ENCODE data around the gene EMC9. TPM values are rescaled to one million over a fixed set of nuclear protein-coding genes. Genes with fewer than 3 reads are reported as not detected.
A peak's percentile ranks its signal among the peaks of the same experiment; 100 is the strongest.

EMC9 gene
- total RNA-seq, 3 donors from 2014 or later (not counting 1 experiment from before 2014, with no cell fraction given), result 9.3 to 12.3 (median 12.0) TPM

DNA sequence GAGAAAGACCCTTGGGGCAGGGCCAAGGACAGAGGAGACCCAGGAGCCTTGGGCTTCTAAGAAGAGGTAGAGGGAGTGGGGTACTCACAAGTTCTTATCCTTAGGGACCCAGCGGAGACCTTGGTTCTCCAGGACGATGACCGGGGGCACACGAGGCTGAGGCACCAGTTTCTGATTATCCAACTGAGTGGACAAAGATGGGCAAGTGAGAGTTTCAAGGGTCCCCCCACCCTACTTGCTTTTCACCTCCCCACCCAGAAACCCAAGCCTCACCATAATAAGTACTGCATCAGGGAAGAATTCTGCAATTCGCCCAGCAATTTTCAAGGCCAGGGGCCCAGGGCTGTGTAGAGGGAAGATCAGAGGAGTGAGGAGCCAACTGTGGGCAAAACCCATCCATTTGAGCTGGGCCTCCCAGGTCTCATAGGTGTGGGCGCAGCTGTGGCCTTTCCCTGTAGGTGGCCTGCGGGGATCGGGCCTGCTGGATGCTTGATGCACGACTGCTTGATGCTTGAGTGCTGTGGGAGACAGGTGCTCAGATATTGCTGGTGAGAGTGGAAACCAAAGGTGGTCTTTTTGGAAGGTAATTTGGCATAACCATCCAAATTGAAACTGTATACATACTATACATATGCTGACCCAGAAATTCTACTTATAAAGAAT lies 2.0 kb downstream of the EMC9 start:
- no peaks in the 10 kb centered on the region for H3K9me3 Mint-ChIP-seq
- no peaks in the 10 kb centered on the region for H3K9me3 ChIP-seq (ENCODE audit: control insufficient read depth, insufficient read depth, low read length)
- H3K36me3 Mint-ChIP-seq, result peaks cover 5% of the 10 kb centered on the region
- H3K27ac Mint-ChIP-seq, result peak overlapping the region; percentile 70 to 71
- no peaks in the 10 kb centered on the region for H3K27me3 ChIP-seq (ENCODE audit: control insufficient read depth, insufficient read depth, low read length)
- ATAC-seq (no peak), DNase-seq (peak in 1 of 2 donors; percentile 42)
- H3K36me3 ChIP-seq (ENCODE audit: control insufficient read depth, insufficient read depth, low read length), result peaks cover 40% of the 10 kb centered on the region
- H3K27me3 Mint-ChIP-seq (ENCODE audit: low read depth in 2 of 2), result no peaks in the 10 kb centered on the region
- peak overlapping the region; percentile 63 for H3K4me3 Mint-ChIP-seq
- TF ChIP-seq, protein P1, sequence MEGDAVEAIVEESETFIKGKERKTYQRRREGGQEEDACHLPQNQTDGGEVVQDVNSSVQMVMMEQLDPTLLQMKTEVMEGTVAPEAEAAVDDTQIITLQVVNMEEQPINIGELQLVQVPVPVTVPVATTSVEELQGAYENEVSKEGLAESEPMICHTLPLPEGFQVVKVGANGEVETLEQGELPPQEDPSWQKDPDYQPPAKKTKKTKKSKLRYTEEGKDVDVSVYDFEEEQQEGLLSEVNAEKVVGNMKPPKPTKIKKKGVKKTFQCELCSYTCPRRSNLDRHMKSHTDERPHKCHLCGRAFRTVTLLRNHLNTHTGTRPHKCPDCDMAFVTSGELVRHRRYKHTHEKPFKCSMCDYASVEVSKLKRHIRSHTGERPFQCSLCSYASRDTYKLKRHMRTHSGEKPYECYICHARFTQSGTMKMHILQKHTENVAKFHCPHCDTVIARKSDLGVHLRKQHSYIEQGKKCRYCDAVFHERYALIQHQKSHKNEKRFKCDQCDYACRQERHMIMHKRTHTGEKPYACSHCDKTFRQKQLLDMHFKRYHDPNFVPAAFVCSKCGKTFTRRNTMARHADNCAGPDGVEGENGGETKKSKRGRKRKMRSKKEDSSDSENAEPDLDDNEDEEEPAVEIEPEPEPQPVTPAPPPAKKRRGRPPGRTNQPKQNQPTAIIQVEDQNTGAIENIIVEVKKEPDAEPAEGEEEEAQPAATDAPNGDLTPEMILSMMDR (IDR thresholded peaks at IDR 0.05), result no peak
- H3K4me1 ChIP-seq (ENCODE audit: control insufficient read depth, insufficient read depth, low read length), result peaks cover 46% of the 10 kb centered on the region
- H3K27ac ChIP-seq (ENCODE audit: low read length), result no peak overlapping the region
- H3K4me1 Mint-ChIP-seq, result peaks cover 47 to 63% of the 10 kb centered on the region in 2 donors
- H3K4me3 ChIP-seq (ENCODE audit: low read length), result no peak overlapping the region
- WGBS (ENCODE audit: insufficient coverage), result 91% methylated on average over 9 of the region's 9 CpGs
- intact Hi-C loops (cut with micrococcal nuclease), result loop anchor here (10.0 kb wide), 1 partner anchor 1215 kb away; the partner anchor contains the start of gene PRMT5

DNA sequence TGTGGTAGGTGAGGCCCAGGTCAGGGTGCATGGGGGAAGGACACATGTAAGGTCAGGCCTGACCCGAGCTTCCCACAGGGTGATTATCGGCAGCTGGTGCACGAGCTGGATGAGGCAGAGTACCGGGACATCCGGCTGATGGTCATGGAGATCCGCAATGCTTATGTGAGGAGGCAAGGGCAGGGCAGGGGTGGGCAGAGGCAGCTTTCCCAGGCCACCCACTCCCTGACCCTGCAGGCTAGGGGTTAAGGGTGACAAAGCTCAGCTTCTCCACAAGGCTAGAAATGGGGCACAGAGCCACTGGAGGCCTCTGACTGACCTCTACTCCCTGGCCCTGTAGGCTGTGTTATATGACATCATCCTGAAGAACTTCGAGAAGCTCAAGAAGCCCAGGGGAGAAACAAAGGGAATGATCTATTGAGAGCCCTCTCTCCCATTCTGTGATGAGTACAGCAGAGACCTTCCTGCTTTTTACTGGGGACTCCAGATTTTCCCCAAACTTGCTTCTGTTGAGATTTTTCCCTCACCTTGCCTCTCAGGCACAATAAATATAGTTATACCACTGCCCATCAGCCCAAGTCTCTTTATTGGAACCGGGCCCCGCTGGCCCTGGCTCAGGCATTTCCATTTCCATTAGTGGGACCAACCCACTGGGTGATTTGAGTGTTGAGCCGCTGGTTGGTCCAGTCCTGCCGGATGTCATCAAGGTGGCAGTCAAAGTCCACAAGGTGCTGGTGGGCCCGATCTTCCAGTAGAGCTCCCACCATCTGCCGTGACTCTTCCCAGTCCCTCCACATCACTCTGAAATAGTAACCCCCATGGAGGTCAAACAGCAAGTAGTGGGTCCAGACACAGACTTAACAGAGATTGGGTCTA lies 2.8 kb downstream of the EMC9 start:
- Histone ChIP-seq H3K9me3 (ENCODE audit: control insufficient read depth, insufficient read depth, low read length) (no peaks in the 10 kb centered on the region), H3K27me3 (ENCODE audit: control insufficient read depth, insufficient read depth, low read length) (no peaks in the 10 kb centered on the region), H3K4me3 (ENCODE audit: low read length) (no peak overlapping the region), H3K4me1 (ENCODE audit: control insufficient read depth, insufficient read depth, low read length) (peaks cover 46% of the 10 kb centered on the region), H3K27ac (ENCODE audit: low read length) (no peak overlapping the region), H3K36me3 (ENCODE audit: control insufficient read depth, insufficient read depth, low read length) (peaks cover 32% of the 10 kb centered on the region)
- Mint-ChIP-seq H3K36me3 (no peaks in the 10 kb centered on the region), H3K4me3 (peak overlapping the region; percentile 63), H3K9me3 (no peaks in the 10 kb centered on the region), H3K27me3 (ENCODE audit: low read depth in 2 of 2) (no peaks in the 10 kb centered on the region), H3K4me1 (peaks cover 42 to 57% of the 10 kb centered on the region in 2 donors), H3K27ac (peak overlapping the region; percentile 70 to 71)
- ATAC-seq, result no peak
- intact Hi-C loops (cut with micrococcal nuclease), result loop anchor here (10.0 kb wide), 1 partner anchor 1214 kb away; the partner anchor contains the start of gene PRMT5
- TF ChIP-seq, protein P1 (IDR thresholded peaks at IDR 0.05), result no peak
- 95% methylated on average over 13 of the region's 13 CpGs for WGBS (ENCODE audit: insufficient coverage)
- DNase-seq, result no peak

DNA sequence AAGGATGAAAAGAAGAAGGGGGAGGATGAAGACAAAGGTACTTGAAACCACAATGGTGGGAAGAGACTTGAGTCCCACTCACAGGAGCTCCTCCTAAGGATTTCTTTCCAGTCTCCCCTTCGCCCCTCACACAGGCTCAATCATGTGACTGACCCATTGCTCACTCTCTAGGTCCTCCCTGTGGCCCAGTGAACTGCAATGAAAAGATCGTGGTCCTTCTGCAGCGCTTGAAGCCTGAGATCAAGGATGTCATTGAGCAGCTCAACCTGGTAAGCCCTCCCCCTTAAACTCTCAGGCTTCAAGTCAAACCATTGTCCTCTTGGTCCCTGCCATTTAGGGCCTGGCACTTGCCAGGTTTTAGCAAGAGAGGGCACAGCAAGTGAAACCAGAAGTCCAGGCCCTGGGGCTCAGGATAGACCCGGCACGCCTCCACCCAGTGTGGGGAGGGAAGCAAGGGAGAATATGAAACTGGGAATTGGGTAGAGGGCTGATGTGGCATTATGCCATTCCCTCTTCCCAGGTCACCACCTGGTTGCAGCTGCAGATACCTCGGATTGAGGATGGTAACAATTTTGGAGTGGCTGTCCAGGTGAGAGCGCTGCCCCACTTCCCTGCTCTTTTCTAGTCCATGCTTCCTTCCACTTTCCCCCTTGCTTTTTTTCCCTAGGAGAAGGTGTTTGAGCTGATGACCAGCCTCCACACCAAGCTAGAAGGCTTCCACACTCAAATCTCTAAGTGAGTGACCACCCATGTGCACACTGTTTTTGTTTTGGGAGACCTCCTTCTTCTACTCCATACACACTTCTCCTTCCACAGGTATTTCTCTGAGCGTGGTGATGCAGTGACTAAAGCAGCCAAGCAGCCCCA lies 3.6 kb downstream of the EMC9 start:
- TF ChIP-seq, protein P1 (IDR thresholded peaks at IDR 0.05), result no peak

More for the DNA sequence above, 3.6 kb downstream of the EMC9 start:
- peak overlapping the region; percentile 61 for H3K4me3 Mint-ChIP-seq
- no peaks in the 10 kb centered on the region for H3K9me3 Mint-ChIP-seq
- Histone ChIP-seq H3K4me3 (ENCODE audit: low read length) (no peak overlapping the region), H3K36me3 (ENCODE audit: control insufficient read depth, insufficient read depth, low read length) (peaks cover 25% of the 10 kb centered on the region), H3K4me1 (ENCODE audit: control insufficient read depth, insufficient read depth, low read length) (peaks cover 46% of the 10 kb centered on the region), H3K27me3 (ENCODE audit: control insufficient read depth, insufficient read depth, low read length) (no peaks in the 10 kb centered on the region), H3K9me3 (ENCODE audit: control insufficient read depth, insufficient read depth, low read length) (no peaks in the 10 kb centered on the region), H3K27ac (ENCODE audit: low read length) (peak overlapping the region; percentile 93)
- intact Hi-C loops (cut with micrococcal nuclease), result loop anchor here (10.0 kb wide), 1 partner anchor 1213 kb away; the partner anchor contains the start of gene PRMT5
- ATAC-seq, result no peak
- WGBS (ENCODE audit: insufficient coverage), result 90% methylated on average over 8 of the region's 8 CpGs
- no peaks in the 10 kb centered on the region for H3K36me3 Mint-ChIP-seq
- no peak for DNase-seq
- no peaks in the 10 kb centered on the region for H3K27me3 Mint-ChIP-seq (ENCODE audit: low read depth in 2 of 2)
- peaks cover 42 to 51% of the 10 kb centered on the region in 2 donors for H3K4me1 Mint-ChIP-seq
- peak overlapping the region; percentile 91 to 94 for H3K27ac Mint-ChIP-seq
